Progenitor cell of endocrine pancreas (in vitro differentiated cells): ENCODE data around the gene PRR23E. TPM values are rescaled to one million over a fixed set of nuclear protein-coding genes. Genes with fewer than 3 reads are reported as not detected.

Experiments
- DNase-seq: peaks from one replicate; pipeline ENCODE4 v3.0.0; 2021; ENCODE audit warnings: low spot score; ENCODE audit not compliant: unreplicated experiment
- H3K27ac Mint-ChIP-seq: 2 replicates; pipeline ENCODE4 v1.8.0; 2021; ENCODE audit warnings: mild to moderate bottlenecking, moderate library complexity, mixed read lengths
- H3K27me3 Mint-ChIP-seq: 2 replicates; pipeline ENCODE4 v1.8.0; 2021; ENCODE audit warnings: mixed read lengths
- H3K36me3 Mint-ChIP-seq: 2 replicates; pipeline ENCODE4 v1.8.0; 2022; ENCODE audit warnings: mixed read lengths; ENCODE audit not compliant: insufficient read depth
- H3K4me1 Mint-ChIP-seq: 2 replicates; pipeline ENCODE4 v1.8.0; 2021; ENCODE audit warnings: low read depth, mixed read lengths
- H3K4me3 Mint-ChIP-seq: 2 replicates; pipeline ENCODE4 v1.8.0; 2021; ENCODE audit warnings: low read depth, mild to moderate bottlenecking, moderate library complexity, mixed read lengths
- H3K9me3 Mint-ChIP-seq: 2 replicates; pipeline ENCODE4 v1.8.0; 2021; ENCODE audit warnings: low read depth, mixed read lengths
- total RNA-seq: library from RNA; stranded (reverse); gene quantifications from 2 replicates; pipeline ENCODE4 v1.2.1, GENCODE V29; 2021
- TF ChIP-seq, protein P1 (sequence below): fragments of 200-600 bp; sonication (generic); IDR thresholded peaks from one replicate; pipeline ENCODE4 v1.5.0; 2021; ENCODE audit warnings: antibody characterized with exemption, mild to moderate bottlenecking; ENCODE audit not compliant: unreplicated experiment

The PRR23E gene
- total RNA-seq, 1 donor from 2014 or later = not detected

GRCh38 chr3:127170814-127171213 is 22.1 kb upstream of the PRR23E start:
- Mint-ChIP-seq H3K4me3 (no peak overlapping the region), H3K4me1 (peaks cover 4% of the 10 kb centered on the region), H3K36me3 (no peaks in the 10 kb centered on the region), H3K27ac (no peak overlapping the region), H3K9me3 (no peaks in the 10 kb centered on the region), H3K27me3 (peaks cover 52% of the 10 kb centered on the region)
- TF ChIP-seq, protein P1, sequence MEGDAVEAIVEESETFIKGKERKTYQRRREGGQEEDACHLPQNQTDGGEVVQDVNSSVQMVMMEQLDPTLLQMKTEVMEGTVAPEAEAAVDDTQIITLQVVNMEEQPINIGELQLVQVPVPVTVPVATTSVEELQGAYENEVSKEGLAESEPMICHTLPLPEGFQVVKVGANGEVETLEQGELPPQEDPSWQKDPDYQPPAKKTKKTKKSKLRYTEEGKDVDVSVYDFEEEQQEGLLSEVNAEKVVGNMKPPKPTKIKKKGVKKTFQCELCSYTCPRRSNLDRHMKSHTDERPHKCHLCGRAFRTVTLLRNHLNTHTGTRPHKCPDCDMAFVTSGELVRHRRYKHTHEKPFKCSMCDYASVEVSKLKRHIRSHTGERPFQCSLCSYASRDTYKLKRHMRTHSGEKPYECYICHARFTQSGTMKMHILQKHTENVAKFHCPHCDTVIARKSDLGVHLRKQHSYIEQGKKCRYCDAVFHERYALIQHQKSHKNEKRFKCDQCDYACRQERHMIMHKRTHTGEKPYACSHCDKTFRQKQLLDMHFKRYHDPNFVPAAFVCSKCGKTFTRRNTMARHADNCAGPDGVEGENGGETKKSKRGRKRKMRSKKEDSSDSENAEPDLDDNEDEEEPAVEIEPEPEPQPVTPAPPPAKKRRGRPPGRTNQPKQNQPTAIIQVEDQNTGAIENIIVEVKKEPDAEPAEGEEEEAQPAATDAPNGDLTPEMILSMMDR = no peak
- DNase-seq = no peak

- Mint-ChIP-seq H3K27ac (no peak overlapping the region), H3K9me3 (no peaks in the 10 kb centered on the region), H3K4me3 (no peak overlapping the region), H3K4me1 (peaks cover 4% of the 10 kb centered on the region), H3K36me3 (no peaks in the 10 kb centered on the region), H3K27me3 (peaks cover 48% of the 10 kb centered on the region)
- no peak for DNase-seq
- TF ChIP-seq, protein P1 = no peak
These were observed 21.6 kb upstream of the PRR23E start for GRCh38 chr3:127171320-127171719.

GRCh38 chr3:127171721-127172120 is 21.2 kb upstream of the PRR23E start:
- DNase-seq = no peak
- TF ChIP-seq, protein P1 = no peak
- Mint-ChIP-seq H3K27ac (no peak overlapping the region), H3K4me1 (peaks cover 4% of the 10 kb centered on the region), H3K9me3 (no peaks in the 10 kb centered on the region), H3K4me3 (no peak overlapping the region), H3K36me3 (no peaks in the 10 kb centered on the region), H3K27me3 (peaks cover 44% of the 10 kb centered on the region)

- H3K27me3 Mint-ChIP-seq = peaks cover 39% of the 10 kb centered on the region
- no peaks in the 10 kb centered on the region for H3K9me3 Mint-ChIP-seq
- H3K4me3 Mint-ChIP-seq = no peak overlapping the region
- DNase-seq = no peak
- H3K27ac Mint-ChIP-seq = no peak overlapping the region
- H3K36me3 Mint-ChIP-seq = no peaks in the 10 kb centered on the region
- H3K4me1 Mint-ChIP-seq = peaks cover 4% of the 10 kb centered on the region
- TF ChIP-seq, protein P1 = no peak
These were observed 20.7 kb upstream of the PRR23E start for GRCh38 chr3:127172211-127172610.

- TF ChIP-seq, protein P1 = no peak
- Mint-ChIP-seq H3K4me3 (no peak overlapping the region), H3K4me1 (peaks cover 4% of the 10 kb centered on the region), H3K36me3 (no peaks in the 10 kb centered on the region), H3K27ac (no peak overlapping the region), H3K9me3 (no peaks in the 10 kb centered on the region), H3K27me3 (peaks cover 35% of the 10 kb centered on the region)
- no peak for DNase-seq
These were observed 20.0 kb upstream of the PRR23E start for GRCh38 chr3:127172781-127173515.
